ENCODE data around the gene AOPEP.

AOPEP gene

GRCh38 chr9:94918038-94918753 is 191.7 kb downstream of the AOPEP start:
- no peak for DNase-seq (ENCODE audit: low read depth in 3 of 3)

- no peak for DNase-seq (ENCODE audit: low read depth in 3 of 3)
These were observed 193.0 kb downstream of the AOPEP start for GRCh38 chr9:94919376-94920098.

- DNase-seq (ENCODE audit: low read depth in 3 of 3): no peak
These were observed 194.1 kb downstream of the AOPEP start for GRCh38 chr9:94920420-94921091.

- DNase-seq (ENCODE audit: low read depth in 3 of 3): no peak
These were observed 194.6 kb downstream of the AOPEP start for GRCh38 chr9:94921092-94921471.

GRCh38 chr9:94921656-94922055 is 195.2 kb downstream of the AOPEP start:
- DNase-seq (ENCODE audit: low read depth in 3 of 3): no peak

- no peak for DNase-seq (ENCODE audit: low read depth in 3 of 3)
These were observed 195.7 kb downstream of the AOPEP start for GRCh38 chr9:94922098-94922607.

- DNase-seq (ENCODE audit: low read depth in 3 of 3): no peak
These were observed 196.2 kb downstream of the AOPEP start for GRCh38 chr9:94922691-94923107.

GRCh38 chr9:94923326-94924089 is 197.0 kb downstream of the AOPEP start:
- no peak for DNase-seq (ENCODE audit: low read depth in 3 of 3)

- DNase-seq (ENCODE audit: low read depth in 3 of 3): no peak
These were observed 199.4 kb downstream of the AOPEP start for GRCh38 chr9:94925751-94926430.

- no peak for DNase-seq (ENCODE audit: low read depth in 3 of 3)
These were observed 199.9 kb downstream of the AOPEP start for GRCh38 chr9:94926431-94926800.

GRCh38 chr9:94927048-94927761 is 200.7 kb downstream of the AOPEP start:
- no peak for DNase-seq (ENCODE audit: low read depth in 3 of 3)

GRCh38 chr9:94927762-94928670 is 201.5 kb downstream of the AOPEP start:
- no peak for DNase-seq (ENCODE audit: low read depth in 3 of 3)

- no peak for DNase-seq (ENCODE audit: low read depth in 3 of 3)
These were observed 202.3 kb downstream of the AOPEP start for GRCh38 chr9:94928691-94929368.

GRCh38 chr9:94929369-94929756 is 202.9 kb downstream of the AOPEP start:
- DNase-seq (ENCODE audit: low read depth in 3 of 3): no peak

GRCh38 chr9:94931036-94931633 is 204.6 kb downstream of the AOPEP start:
- no peak for DNase-seq (ENCODE audit: low read depth in 3 of 3)

GRCh38 chr9:94931740-94932139 is 205.2 kb downstream of the AOPEP start:
- DNase-seq (ENCODE audit: low read depth in 3 of 3): no peak

GRCh38 chr9:94932652-94933510 is 206.4 kb downstream of the AOPEP start:
- DNase-seq (ENCODE audit: low read depth in 3 of 3): no peak

GRCh38 chr9:94933511-94933828 is 207.0 kb downstream of the AOPEP start:
- no peak for DNase-seq (ENCODE audit: low read depth in 3 of 3)

All from stimulated activated CD4-positive, alpha-beta T cell treated with anti-CD3 and anti-CD28 coated beads, TNF-alpha, amount 100 ng/mL, for 24 hours (primary cell).